ENCODE measurements around the gene TMEM203. TPM values are rescaled to one million over a fixed set of nuclear protein-coding genes. Genes with fewer than 3 reads are reported as not detected.
A peak's percentile ranks its signal among the peaks of the same experiment; 100 is the strongest.

TMEM203 gene
- total and polyA plus RNA-seq, 2 of the 13 experiments (the other 11 are each of a cell fraction or from before 2014, with no cell fraction given) = 23.4 to 36.7 TPM

GRCh38 chr9:137254624-137255447, 49.4 kb upstream of the TMEM203 start, which contains the start of gene NELFB (continued):
- TF ChIP-seq DDIT3 (CRISPR knock-in tag; IDR thresholded peaks at IDR 0.05) (0 out of 2 replicates have a peak, but pooled peaks have one; percentile 31), HIVEP1 (CRISPR knock-in tag; IDR thresholded peaks at IDR 0.05) (no peak), ZNF788 (CRISPR knock-in tag; IDR thresholded peaks at IDR 0.05; ENCODE audit: borderline replicate concordance) (no peak), U2AF1 (optimal IDR thresholded peaks at IDR 0.05; ENCODE audit: low read depth, low read length) (no peak), ZNF598 (CRISPR knock-in tag; IDR thresholded peaks at IDR 0.05; ENCODE audit: borderline replicate concordance) (no peak), ZSCAN30 (CRISPR knock-in tag; IDR thresholded peaks at IDR 0.05) (no peak), ZNF7 (CRISPR knock-in tag; IDR thresholded peaks at IDR 0.05) (no peak), ZNF17 (CRISPR knock-in tag; IDR thresholded peaks at IDR 0.05) (no peak), YEATS2 (CRISPR knock-in tag; IDR thresholded peaks at IDR 0.05; ENCODE audit: borderline replicate concordance) (no peak), CTCF (CRISPR knock-in tag; IDR thresholded peaks at IDR 0.05) (peak; percentile 50), ZFP1 (CRISPR knock-in tag; IDR thresholded peaks at IDR 0.05) (no peak), SATB2 (CRISPR knock-in tag; IDR thresholded peaks at IDR 0.05) (0 out of 2 replicates have a peak, but pooled peaks have one; percentile 54), GABPB1 (CRISPR knock-in tag; IDR thresholded peaks at IDR 0.05) (peak; percentile 89), ZFP62 (CRISPR knock-in tag; IDR thresholded peaks at IDR 0.05) (no peak; the same call in 1 of the 2 replicates), SP5 (CRISPR knock-in tag; IDR thresholded peaks at IDR 0.05; ENCODE audit: borderline replicate concordance, low read depth) (peak; percentile 41; the same call in 1 of the 2 replicates), TEF (CRISPR knock-in tag; IDR thresholded peaks at IDR 0.05) (no peak), AGO1 (IDR thresholded peaks at IDR 0.05; ENCODE audit: low read depth, low read length, poor library complexity, severe bottlenecking) (peak; percentile 24), DMAP1 (CRISPR knock-in tag; IDR thresholded peaks at IDR 0.05) (0 out of 2 replicates have a peak, but pooled peaks have one; percentile 13), NFATC3 (CRISPR knock-in tag; IDR thresholded peaks at IDR 0.05) (no peak), PRMT3 (CRISPR knock-in tag; IDR thresholded peaks at IDR 0.05; ENCODE audit: borderline replicate concordance, low read depth) (no peak), ZFP91 (CRISPR knock-in tag; IDR thresholded peaks at IDR 0.05; ENCODE audit: borderline replicate concordance) (peak; percentile 15), LRRFIP1 (CRISPR knock-in tag; conservative IDR thresholded peaks at IDR 0.05) (no peak), BHLHE40 (IDR thresholded peaks at IDR 0.05; ENCODE audit: low read length) (no peak), POLR2G (IDR thresholded peaks at IDR 0.05; ENCODE audit: low read depth, low read length) (peak; percentile 88)
